PC-9 (cell line): ENCODE data around the gene MAB21L3. TPM values are rescaled to one million over a fixed set of nuclear protein-coding genes. Genes with fewer than 3 reads are reported as not detected.

Experiments used
- BruUV-seq: library from RNA; stranded (reverse); fragments of 400-500 nt; replicated peaks from 2 replicates; lab custom pipeline; 2021; lab: Mats Ljungman, UMichigan
- CTCF ChIA-PET: fragments of 300-600 bp; sonication (Branson Sonifier 250); formaldehyde crosslinking; loops from one replicate; lab custom pipeline; 2022; ENCODE audit warnings: antibody characterized with exemption; lab: Charles Lee
- POLR2A ChIA-PET: fragments of 300-600 bp; sonication (Branson Sonifier 250); formaldehyde crosslinking; loops from one replicate; lab custom pipeline; 2022; ENCODE audit warnings: antibody characterized with exemption; ENCODE audit not compliant: unreplicated experiment; lab: Charles Lee
- DNase-seq, 2 experiments: peaks; one replicate each; pipeline versions ENCODE4 v3.0.0 to v3.0.0-alpha.2; 2015 to 2022; ENCODE audit warnings: mixed read lengths in 1 of 2
- H2AFZ ChIP-seq: fragments of 200-600 bp; sonication (generic); 2 replicates; pipeline ENCODE4 v1.8.1; 2017; ENCODE audit warnings: antibody characterized with exemption
- H3F3A ChIP-seq: fragments of 200-600 bp; sonication (generic); 2 replicates; pipeline ENCODE4 v1.8.1; 2017; ENCODE audit warnings: antibody characterized with exemption, mild to moderate bottlenecking, low read depth; ENCODE audit not compliant: insufficient read depth
- H3K27ac ChIP-seq: fragments of 200-600 bp; sonication (generic); 2 replicates; pipeline ENCODE4 v1.6.1; 2016; ENCODE audit warnings: mixed run types
- H3K27me3 ChIP-seq: fragments of 200-600 bp; sonication (generic); 2 replicates; pipeline ENCODE4 v1.6.1; 2016; ENCODE audit warnings: low read depth, mixed run types; ENCODE audit not compliant: insufficient read depth
- H3K36me3 ChIP-seq: fragments of 200-600 bp; sonication (generic); 2 replicates; pipeline ENCODE4 v1.6.1; 2016; ENCODE audit warnings: low read depth, mixed run types
- H3K4me1 ChIP-seq: fragments of 200-600 bp; sonication (generic); replicated peaks from 2 replicates; pipeline ENCODE4 v1.6.1; 2016; ENCODE audit warnings: mixed run types; ENCODE audit not compliant: insufficient read depth
- H3K4me2 ChIP-seq: fragments of 200-600 bp; sonication (generic); 2 replicates; pipeline ENCODE4 v1.6.1; 2017; ENCODE audit warnings: mixed run types
- H3K4me3 ChIP-seq: fragments of 200-600 bp; sonication (generic); 2 replicates; pipeline ENCODE4 v1.6.1; 2016; ENCODE audit warnings: mixed run types
- H3K79me2 ChIP-seq: fragments of 200-600 bp; sonication (generic); 2 replicates; pipeline ENCODE4 v1.6.1; 2017; ENCODE audit warnings: low read depth, mixed run types
- H3K9me2 ChIP-seq: fragments of 200-600 bp; sonication (generic); 2 replicates; pipeline ENCODE4 v1.8.1; 2017; ENCODE audit warnings: mild to moderate bottlenecking; ENCODE audit not compliant: insufficient read depth
- H3K9me3 ChIP-seq: fragments of 200-600 bp; sonication (generic); 2 replicates; pipeline ENCODE4 v1.8.1; 2016; ENCODE audit warnings: low read depth; ENCODE audit not compliant: insufficient read depth
- H4K20me1 ChIP-seq: fragments of 200-600 bp; sonication (generic); 2 replicates; pipeline ENCODE4 v1.8.1; 2017; ENCODE audit not compliant: insufficient read depth
- EZH2 ChIP-seq: fragments of 200-600 bp; sonication (generic); IDR thresholded peaks from 2 replicates; pipeline ENCODE4 v1.8.0; 2017; ENCODE audit warnings: antibody characterized with exemption, low read depth
- intact Hi-C: fragments of 100-400 bp; cut with micrococcal nuclease; formaldehyde crosslinking; loops from one replicate; pipeline ENCODE4 v1.10.0; 2022; ENCODE audit not compliant: unreplicated experiment
- total RNA-seq: library from RNA; stranded (reverse); gene quantifications from 2 replicates; pipeline ENCODE4 v1.2.3, GENCODE V29; 2021
- TF ChIP-seq, protein P1 (sequence below): fragments of 200-600 bp; sonication (generic); conservative IDR thresholded peaks from 2 replicates; pipeline ENCODE4 v1.6.1; 2017; ENCODE audit warnings: mixed run types, antibody characterized with exemption, mild to moderate bottlenecking, moderate library complexity

MAB21L3 gene
- total RNA-seq, 1 experiment from 2014 or later = not detected

DNA sequence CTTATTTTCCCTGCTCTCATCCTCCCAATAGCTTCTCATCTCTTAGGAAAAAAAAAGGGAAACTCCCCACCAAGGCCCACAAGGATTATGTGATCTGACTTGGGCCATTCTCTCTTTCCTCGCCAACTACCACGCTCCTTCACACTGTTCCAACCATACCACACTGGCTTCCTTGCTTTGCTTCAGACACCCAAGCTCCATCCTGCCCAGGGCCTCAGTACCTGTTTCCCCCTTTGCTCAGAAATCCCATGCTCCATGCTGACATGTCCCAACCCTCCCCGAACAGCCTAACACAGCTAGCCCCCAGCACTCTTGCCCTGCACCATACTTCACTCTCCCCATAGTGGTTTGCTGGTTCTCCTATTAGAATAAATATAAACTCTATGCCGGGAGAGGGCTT, 39.2 kb downstream of the MAB21L3 start:
- no TSS peak for BruUV-seq
- H4K20me1 ChIP-seq = no peaks in the 10 kb centered on the region
- ChIA-PET CTCF (interaction anchor here (0.6 to 0.9 kb wide), 2 partner anchors 11 to 27 kb away, joined by 3 to 5 read pairs; no protein-coding TSS in a partner anchor), POLR2A (no interaction called here)
- intact Hi-C loops = loop anchor here (5.0 kb wide), 2 partner anchors 222 to 247 kb away; partner anchors contain the start of gene ATP1A1
- no peak overlapping the region for H3K27ac ChIP-seq
- no peak overlapping the region for H3K4me3 ChIP-seq
- no peaks in the 10 kb centered on the region for H3F3A ChIP-seq
- TF ChIP-seq, protein P1, sequence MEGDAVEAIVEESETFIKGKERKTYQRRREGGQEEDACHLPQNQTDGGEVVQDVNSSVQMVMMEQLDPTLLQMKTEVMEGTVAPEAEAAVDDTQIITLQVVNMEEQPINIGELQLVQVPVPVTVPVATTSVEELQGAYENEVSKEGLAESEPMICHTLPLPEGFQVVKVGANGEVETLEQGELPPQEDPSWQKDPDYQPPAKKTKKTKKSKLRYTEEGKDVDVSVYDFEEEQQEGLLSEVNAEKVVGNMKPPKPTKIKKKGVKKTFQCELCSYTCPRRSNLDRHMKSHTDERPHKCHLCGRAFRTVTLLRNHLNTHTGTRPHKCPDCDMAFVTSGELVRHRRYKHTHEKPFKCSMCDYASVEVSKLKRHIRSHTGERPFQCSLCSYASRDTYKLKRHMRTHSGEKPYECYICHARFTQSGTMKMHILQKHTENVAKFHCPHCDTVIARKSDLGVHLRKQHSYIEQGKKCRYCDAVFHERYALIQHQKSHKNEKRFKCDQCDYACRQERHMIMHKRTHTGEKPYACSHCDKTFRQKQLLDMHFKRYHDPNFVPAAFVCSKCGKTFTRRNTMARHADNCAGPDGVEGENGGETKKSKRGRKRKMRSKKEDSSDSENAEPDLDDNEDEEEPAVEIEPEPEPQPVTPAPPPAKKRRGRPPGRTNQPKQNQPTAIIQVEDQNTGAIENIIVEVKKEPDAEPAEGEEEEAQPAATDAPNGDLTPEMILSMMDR = no peak
- no peak for TF ChIP-seq EZH2
- H3K9me2 ChIP-seq = no peaks in the 10 kb centered on the region
- H3K27me3 ChIP-seq = no peaks in the 10 kb centered on the region
- no peak overlapping the region for H3K4me2 ChIP-seq
- no peaks in the 10 kb centered on the region for H3K36me3 ChIP-seq
- H2AFZ ChIP-seq = no peak overlapping the region
- H3K79me2 ChIP-seq = no peaks in the 10 kb centered on the region
- H3K4me1 ChIP-seq = peaks cover 6% of the 10 kb centered on the region; the same call in 1 of the 2 replicates
- DNase-seq = no peak
- H3K9me3 ChIP-seq = no peaks in the 10 kb centered on the region

DNA sequence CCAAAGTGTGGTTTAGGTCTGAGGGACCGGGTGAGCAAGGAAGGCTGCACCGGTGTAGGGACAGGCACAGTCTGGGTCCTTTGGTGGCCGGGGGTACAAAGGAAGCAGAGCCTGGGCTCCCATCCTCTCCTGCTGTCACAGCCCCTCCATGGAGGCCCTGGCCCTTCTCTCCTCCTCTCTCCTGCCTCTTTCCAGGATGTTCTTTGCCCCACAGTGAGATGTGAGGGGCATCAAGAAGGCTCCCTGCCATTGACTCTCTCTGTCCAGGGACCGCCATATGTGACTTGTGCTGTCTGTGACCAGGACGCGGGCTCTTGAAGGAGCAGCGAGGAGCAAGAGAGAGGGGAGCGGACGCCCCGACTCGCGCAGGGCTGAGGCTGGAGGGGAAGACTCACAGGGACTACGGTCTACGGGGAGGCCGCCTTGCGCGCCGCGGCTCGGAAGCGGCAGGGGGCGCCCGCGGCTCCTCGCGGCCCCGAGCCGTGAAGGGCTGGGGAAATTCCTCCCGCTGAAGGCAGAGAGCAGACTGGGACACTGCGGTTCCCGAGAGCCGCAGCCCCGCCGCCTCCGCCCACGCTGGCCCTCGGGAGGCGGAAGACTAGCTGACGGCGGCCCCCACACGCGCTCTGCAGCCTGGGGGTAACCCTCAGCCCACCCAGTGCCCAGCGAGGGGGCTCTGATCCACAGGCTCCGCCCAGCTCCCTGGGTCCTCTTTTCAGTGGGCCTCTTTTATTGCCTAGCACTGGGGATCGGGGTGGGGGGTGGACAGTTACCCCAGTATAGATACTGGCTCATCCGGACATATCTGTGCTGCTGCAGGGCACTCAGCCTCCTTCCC, 40.8 kb downstream of the MAB21L3 start:
- no peak for TF ChIP-seq EZH2
- TF ChIP-seq, protein P1 = peak; percentile 92
- H3K4me2 ChIP-seq = peak overlapping the region; percentile 91
- H3K27me3 ChIP-seq = no peaks in the 10 kb centered on the region
- no peaks in the 10 kb centered on the region for H3K9me3 ChIP-seq
- no peaks in the 10 kb centered on the region for H4K20me1 ChIP-seq
- peak overlapping the region; percentile 80 for H2AFZ ChIP-seq
- H3K4me3 ChIP-seq = peak overlapping the region; percentile 60
- no peaks in the 10 kb centered on the region for H3K79me2 ChIP-seq
- DNase-seq = peak; percentile 65 to 80
- H3K4me1 ChIP-seq = peaks cover 6% of the 10 kb centered on the region; the same call in 1 of the 2 replicates
- BruUV-seq = no TSS peak
- H3K27ac ChIP-seq = no peak overlapping the region
- ChIA-PET CTCF (interaction anchor here (0.6 to 0.7 kb wide), 3 partner anchors 12 to 190 kb away, joined by 3 to 5 read pairs (median 3); no protein-coding TSS in a partner anchor), POLR2A (no interaction called here)
- intact Hi-C loops = loop anchor here (1.0 to 5.0 kb wide), 3 partner anchors 220 to 333 kb away; partner anchors contain the start of gene ATP1A1
- H3F3A ChIP-seq = no peaks in the 10 kb centered on the region
- no peaks in the 10 kb centered on the region for H3K9me2 ChIP-seq
- no peaks in the 10 kb centered on the region for H3K36me3 ChIP-seq

DNA sequence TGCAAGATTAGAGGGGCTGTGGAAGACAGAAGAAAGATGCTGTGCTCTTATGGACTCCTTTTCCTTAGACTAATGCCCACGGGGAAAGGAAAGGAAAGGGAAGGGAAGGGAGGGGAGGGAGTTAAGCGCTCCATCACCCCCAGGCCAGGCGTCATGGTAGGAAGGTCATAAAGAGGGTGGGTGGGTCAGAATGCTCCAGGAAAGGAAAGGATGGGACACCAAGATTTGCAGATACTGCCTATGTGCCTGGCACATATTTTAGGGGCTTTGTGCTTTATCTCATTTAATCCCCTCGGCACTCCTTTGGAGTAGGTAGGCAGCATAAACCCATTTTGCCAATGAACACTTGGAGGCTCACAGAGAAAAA, 41.4 kb downstream of the MAB21L3 start:
- ChIA-PET POLR2A (no interaction called here), CTCF (interaction anchor here (0.7 kb wide), 1 partner anchor 14 kb away, joined by 3 read pairs; no protein-coding TSS in a partner anchor)
- Histone ChIP-seq H2AFZ (peak overlapping the region; percentile 80), H4K20me1 (no peaks in the 10 kb centered on the region), H3K9me2 (no peaks in the 10 kb centered on the region), H3K36me3 (no peaks in the 10 kb centered on the region), H3F3A (no peaks in the 10 kb centered on the region), H3K4me1 (peaks cover 6% of the 10 kb centered on the region; the same call in 1 of the 2 replicates), H3K9me3 (no peaks in the 10 kb centered on the region), H3K4me3 (peak overlapping the region; percentile 60), H3K27ac (no peak overlapping the region), H3K27me3 (no peaks in the 10 kb centered on the region), H3K79me2 (no peaks in the 10 kb centered on the region), H3K4me2 (peak overlapping the region; percentile 91)
- TF ChIP-seq EZH2 = no peak
- TF ChIP-seq, protein P1 = no peak
- no peak for DNase-seq
- intact Hi-C loops = loop anchor here (1.0 to 5.0 kb wide), 3 partner anchors 220 to 333 kb away; partner anchors contain the start of gene ATP1A1
- no TSS peak for BruUV-seq
